GM19043 (cell line): ENCODE measurements around the gene TNNC1.

ENCODE experiments used
- ATAC-seq: cut with Tn5 transposase; IDR thresholded peaks from one replicate; pipeline ENCODE4 v1.9.1; 2021; ENCODE audit warnings: low read depth; ENCODE audit not compliant: unreplicated experiment

The TNNC1 gene

DNA sequence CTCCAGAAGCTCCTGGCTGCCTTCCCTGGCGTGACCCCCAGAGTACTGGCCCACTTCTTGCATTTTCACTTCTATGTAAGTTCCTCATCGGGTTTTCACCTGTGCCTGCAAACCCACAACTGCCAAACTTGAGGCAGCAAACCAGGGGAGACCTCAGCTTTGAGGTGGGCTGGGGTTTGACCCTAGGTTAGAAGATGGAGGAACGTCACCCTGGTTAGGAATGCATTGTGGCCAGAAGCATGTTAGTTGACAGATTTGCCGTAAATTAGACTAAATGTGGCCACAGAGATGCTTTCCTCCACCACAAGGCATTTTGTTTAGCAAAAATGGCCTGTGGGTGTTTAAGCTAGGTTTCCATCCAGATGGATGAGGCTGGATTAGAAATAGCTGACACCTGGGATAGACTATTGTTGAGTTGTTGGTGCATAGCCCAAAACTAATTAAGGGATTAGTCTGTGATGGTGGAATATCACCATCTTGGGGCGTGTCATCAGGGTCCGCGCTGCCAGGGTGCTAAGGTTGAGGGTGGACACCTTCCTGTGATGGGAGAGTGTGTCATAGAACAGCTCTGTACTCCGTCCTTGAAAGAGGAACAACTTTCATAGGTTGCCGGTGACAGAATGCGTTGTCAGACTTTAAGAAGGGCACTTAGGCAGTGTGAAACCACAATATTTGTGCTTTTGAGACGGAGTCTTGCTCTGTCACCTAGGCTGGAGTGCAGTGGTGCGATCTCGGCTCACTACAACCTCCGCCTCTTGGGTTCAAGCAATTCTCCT lies 5.1 kb upstream of the TNNC1 start:
- ATAC-seq: no peak

DNA sequence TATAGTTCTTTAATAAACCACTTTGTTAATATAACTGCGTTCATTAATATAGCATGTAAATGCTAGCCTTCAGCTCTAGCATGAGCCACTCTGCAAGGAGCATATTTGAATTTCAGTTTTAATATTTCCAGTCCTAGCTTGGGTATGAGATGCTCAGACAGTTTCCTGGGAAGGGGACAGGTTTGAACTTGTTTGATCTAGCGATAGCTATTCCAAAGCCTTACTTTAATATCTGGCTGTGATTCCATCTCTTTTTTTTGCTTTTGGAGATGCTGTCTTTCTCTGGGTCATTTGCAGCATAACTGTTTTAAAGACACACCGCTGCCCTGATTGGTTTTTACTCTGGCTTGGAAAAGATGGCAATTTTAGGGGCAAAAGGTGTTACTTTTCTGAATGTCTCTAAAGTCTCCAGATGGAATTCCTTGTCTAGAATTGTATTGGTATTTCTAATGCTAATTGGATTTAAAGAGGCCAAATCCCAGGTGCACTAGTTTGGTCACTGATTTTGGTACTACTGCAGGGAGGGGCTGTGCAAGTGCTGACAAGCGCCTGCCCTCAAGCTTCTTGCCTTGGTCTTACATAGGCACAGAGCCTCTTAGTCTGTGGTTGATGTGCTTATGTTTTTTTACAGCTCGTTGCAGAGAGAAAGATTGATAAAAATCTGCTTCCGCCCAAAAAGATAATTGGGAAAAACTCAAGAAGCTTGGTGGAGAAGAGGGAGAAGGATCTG lies 4.4 kb upstream of the TNNC1 start:
- no peak for ATAC-seq

DNA sequence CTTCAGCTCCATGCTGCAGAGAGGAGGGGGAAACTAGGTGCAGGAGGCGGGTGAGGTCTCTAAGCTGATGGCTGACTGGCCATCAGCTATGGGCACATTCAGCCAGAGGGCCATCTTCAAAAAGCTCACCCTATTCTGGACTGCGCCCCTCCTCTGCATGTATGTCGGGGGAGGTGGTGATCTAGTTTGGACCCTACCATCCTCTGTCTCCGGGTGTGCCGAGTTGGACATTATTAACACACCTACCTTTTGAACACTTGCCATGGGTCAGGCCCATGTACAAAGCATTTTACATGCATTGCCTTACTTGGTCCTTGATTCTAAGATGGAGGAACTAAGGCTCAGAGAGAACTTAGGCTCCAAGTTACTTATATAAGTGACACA lies 3.0 kb upstream of the TNNC1 start:
- no peak for ATAC-seq

DNA sequence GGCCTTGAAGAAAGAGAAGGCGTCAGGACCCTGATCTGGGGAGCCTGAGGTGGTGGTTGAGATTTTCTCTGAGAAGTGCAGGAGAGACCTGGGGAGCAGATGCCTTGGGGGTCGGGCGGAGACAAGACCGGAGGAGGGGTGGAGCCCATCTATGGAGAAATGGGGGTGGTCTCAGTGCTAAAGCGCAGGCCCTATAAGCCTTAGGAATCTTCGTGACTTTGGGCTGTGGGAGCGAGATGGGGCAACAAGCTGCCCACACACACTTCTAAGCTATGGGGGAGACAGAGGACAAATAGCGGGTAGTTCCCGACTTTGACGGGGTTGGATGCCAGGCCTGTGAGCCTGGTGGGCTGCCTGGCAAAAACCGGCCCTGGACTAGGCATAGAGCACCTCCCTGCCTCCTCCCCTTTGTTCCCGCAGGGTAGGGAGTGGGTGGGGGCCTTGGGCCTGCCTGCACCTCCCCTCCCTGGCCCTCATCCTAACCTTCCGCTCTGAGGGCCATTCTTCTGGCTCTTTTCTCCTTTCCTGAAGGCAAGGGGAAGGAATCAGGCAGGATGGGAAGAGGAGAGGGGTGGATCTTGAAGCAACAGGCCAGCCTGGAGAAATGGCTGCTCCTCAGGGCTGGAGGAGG lies 2.4 kb upstream of the TNNC1 start:
- no peak for ATAC-seq

DNA sequence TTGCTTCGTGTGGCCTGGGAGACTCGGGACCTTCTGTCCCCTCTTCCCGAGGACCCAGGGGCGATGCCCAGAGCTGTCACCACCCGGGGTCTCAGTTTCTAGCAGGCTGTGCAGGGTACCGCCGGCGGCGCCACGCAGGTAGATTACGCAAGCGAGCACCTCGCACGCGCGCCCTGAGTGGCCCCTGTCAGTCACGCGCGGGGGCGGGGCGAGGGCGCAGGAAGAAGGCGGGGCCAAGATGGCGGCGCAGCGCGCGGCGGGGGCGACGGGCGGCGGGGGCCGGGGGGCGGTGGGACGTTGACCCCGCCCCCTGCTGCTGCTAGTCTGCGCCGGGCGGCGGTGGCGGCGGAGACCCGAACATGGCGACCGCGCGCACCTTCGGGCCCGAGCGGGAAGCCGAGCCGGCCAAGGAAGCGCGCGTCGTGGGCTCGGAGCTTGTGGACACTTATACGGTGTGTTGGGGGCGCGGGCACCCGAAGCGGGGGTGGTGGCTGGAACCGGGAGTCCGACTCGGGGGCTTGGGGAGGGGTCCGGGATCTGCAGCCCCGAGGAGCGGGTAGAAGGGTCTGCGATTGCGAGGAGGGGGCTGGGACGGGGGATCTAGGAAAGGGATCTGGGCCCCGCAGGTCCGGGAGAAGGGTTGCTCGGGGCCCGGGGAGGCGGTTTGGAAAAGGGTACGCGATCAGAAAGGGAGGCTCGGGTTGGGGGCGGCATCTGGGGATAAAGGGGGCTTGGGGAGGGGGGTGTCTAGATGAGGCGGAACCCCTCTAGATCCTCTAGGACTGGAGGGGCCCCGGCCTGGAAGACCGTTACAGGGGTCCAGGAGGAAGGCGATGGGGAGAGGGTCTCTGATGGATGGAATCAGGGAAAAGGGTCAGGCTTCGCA lies 1.7 kb upstream of the TNNC1 start, which contains the start of gene NISCH:
TSS of gene NISCH (plus strand) at position 322 of the 886 bp plus-strand sequence. CDS start at position 360, 38 bp downstream.
- ATAC-seq: peak; percentile 80

DNA sequence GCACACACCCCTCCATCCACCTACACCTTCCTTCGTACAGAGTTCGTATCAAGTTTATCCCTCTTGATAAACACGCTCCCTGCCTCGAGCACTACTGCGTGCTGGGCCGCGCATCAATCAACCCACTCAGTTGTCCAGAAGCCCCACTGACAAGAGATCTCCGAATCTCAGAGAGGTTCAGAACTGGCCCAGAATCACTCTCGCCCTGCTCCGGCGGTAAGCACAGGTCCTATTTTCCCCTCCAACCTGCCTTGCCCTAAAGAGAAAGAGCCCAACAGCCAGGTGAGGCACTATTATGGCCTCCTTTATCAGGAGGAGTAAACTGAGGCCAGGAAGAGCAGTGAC lies 1.1 kb upstream of the TNNC1 start:
- no peak for ATAC-seq

DNA sequence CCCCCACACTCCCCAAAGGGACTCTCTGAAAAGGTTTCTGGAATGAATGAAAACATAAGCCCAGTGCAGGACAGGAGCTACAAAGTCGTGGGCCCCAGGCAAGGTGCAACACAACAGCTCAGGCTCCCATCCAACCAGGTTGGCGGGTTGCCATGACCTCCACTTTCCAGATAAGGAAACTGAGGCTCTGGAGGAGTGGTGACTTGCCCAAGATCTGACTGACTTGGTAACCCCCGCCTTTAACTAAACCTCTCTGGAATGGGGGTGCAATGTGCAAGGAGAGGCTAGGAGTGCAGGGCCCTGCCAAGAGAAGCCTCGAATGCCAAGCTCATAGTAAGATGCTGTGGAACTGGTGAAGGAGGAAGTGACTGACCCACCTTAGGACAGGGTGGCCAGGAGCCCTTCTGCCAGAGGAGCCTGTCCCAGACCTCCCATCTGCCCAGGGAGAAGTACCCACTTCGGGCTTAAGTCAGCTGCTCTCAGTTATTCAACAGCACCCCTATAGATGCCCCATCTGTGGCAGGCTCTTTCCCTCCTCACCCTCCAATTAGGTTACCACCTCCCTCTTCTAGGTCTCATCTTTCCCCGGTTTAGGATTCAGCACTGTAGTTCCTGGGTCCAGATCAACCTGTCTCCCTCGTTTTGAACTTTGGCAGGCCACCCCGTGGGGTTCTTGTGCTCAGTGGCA lies 553 bp upstream of the TNNC1 start:
- ATAC-seq: no peak

DNA sequence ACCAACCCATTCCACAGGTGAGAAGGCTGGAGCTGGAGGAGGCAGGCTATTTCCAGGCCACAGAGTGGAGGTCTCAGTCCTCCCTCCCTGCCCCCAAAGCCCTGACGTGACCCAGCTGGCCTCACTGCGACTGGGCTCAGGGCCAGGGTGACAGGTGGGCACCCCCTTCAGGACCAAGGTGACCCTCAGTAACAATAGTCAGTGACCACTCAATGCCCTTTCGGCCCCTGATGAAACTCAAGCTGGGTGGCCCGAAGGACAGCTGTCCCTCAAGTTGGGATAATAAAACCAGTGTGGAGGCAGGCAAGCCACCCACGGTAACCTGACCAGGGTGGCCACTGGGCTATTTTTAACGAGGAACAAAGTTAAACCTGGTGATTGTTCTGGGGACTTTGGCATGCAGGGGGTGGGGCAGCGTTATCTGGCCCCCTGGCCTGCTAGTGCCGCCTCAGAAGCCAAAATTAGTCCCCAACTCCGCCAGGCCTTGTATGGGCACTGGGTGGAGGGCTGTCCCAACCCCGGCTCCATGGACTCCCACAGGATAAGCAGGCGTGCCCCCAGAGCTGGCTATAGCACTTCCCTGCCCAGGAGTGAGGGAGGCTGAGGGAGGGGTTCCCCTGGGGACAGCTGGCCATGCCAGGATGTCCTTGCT lies 1.1 kb downstream of the TNNC1 start:
- no peak for ATAC-seq

DNA sequence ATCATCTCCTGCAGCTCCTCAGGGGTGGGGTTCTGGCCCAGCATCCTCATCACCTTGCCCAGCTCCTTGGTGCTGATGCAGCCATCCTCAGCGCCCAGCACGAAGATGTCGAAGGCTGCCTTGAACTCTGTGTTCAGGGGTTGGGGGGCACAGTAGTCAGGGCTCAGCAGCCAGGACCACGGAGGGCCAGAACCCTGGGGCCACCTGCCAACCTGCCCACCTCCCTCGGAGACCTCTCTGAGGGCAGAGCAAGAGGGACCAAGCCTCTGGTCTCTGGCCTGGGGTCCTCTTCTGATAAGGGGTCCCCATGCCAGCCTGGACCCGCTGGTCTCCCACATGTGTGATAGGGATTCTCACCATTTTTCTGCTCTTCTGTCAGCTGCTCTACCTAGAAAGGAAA lies 1.7 kb downstream of the TNNC1 start:
- ATAC-seq: no peak

DNA sequence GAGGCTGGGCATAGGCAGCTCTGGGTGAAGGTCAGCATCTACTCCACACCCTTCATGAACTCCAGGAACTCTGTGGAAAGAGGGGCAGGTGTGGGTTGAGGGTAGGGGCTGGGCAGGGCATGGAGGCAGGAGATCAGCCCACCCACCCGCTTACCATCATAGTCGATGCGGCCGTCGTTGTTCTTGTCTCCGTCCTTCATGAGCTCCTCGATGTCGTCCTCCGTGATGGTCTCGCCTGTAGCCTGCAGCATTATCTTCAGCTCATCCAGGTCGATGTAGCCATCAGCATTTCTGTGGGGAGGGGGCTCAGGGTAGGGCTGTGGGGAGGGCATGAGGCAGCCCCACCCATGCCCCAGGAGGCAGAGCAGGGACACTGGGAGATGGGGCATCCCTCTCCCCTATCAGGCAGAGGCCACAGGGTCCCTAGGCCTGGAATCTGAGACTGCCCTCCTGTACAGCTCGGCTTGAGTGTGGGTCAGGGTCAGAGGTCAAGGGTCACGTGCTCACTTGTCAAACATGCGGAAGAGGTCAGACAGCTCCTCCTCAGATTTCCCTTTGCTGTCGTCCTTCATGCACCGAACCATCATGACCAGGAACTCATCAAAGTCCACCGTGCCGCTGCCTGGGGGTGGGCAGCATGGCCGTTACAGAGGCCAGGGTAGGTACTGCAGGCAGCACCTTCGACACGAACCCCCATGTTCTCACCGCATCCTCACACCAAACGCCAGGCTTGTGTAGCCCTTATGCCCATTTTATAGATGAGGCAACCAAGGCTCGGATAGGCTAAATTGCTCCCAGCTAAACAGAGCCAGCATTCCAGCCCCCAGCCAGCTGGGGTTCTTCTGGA lies 2.4 kb downstream of the TNNC1 start:
- ATAC-seq: no peak

DNA sequence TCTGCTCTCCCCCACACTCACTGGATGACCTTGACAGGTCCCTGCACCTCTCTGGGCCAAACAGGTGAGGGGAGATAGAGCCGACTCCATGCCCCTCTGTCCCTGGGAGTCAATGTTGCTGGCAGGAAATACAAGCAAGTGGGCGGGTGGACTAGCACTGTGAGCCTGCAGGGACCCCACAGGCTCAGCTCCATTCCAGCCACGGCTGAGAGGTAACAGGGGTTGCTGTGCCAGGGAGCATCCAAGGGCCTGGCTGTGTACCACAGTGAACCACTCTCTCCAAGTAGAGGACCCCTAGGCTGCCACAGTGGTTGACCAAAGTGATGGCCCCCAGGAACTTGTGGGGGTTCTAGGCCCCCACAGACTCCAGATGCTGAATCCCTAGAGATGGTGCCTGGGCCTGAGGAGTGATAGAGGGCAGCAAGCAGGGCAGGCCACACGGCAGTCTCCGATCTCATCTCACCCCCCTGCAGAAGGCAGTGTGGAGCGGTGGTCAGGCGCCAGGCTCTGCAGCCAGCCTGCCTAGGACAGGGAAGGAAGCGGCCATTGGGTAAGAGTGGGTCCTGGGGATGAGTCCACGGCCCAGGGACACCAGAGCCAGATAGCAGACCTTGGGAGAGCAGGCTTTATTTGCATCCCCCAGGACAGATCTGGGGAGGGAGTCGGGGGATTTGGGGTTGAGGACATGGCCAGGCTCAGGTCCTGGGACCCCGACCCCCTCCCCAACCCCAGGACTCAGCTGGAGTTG lies 3.2 kb downstream of the TNNC1 start:
- no peak for ATAC-seq

DNA sequence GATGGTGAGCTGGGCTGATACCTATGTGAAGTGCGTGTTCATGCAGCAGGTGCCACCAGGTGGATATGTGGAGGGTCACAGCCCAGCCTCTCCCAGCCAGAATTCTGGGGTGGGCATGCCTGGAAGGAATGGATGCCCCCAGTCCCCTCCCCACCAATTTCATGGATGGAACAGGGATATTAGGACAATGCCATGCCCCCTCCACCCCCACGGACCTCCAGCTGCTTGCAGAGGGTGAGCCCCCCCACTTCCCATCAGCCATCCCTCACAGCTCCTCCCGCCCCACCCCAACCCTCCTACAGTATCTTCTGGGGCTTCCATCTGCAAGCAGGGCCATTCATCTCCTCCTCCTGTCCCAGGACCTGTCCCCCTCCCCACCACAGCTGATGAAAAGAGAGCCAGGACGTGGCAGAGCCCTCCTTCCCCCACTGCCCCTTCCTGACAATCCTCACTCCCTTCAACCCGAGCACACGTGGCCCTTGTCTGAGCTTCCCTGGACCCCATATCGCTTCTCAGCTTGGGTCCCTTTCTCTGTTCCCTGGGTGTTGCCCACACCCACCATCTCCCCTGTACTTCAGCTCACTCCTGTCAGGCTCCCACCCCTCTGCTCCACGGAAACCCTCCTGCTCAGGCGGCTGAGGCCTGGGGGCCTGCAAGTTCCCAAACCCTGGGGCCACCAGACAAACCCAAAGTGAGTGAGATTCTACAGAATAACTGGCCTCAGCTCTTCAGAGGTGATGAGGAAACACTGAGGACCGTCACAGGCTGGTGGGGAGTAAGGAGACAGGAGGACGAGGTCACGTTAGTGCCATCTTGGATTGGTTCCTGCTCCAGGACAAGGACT lies 6.1 kb downstream of the TNNC1 start:
- ATAC-seq: no peak

DNA sequence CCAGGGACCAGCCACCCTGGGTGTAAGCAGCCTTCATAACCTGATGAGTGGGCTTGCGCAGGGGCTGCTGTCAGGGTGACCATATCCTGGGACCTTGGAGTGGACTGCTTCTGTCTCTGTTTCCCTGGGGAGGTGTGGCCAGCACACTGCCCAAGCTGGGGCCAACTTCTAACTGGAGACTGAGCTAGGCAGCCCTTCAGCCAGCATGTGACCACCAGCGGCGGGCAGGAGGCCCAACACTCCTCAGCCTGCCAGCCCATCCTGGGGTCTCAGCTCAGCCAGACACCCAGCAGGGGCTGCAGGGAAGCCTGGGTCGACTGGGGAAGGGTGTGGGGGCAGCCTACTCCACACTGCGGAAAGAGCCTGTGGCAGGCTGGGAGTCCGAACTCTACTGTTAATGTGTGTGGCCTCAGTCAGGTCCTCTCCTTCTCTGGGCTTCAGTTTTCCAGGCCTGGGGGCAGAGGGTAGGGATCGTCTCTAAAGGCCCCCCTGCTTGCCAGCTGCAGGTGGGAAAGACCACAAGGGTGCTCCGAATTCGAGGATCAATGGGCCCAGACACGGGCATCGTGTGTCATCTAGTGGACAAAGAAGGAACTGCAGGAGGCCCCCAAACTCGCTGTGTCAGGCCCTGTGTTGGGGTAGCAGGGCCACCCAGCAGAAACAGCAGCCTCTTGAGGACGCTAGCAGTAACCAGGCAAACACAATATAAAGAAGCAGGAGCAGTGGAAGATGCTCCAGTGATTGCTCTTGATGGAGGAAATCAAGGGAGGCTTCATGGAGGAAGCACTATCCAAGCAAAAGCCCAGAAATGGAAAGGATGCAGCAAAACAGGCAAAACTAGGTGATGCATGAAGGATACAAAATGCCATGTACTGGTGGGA lies 7.0 kb downstream of the TNNC1 start:
- no peak for ATAC-seq

DNA sequence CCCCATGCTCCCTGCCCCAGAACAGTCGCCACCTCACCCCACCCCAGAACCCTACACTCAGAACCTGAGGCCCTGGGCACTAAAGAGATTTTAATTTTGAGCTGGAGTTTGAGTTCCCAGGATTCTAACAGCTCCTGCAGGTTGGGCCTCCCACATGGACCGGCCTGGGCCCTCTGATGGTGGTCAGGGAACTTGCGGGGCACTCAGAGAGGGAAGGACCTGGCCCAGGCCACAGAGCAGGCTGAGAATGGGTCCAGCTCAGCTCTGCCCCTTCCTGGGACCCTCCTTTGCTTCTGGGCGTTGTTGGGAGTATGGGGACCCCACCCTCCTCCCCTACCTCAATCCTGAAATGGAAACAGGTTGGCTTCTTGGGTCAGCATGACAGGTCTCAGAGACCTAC lies 7.8 kb downstream of the TNNC1 start:
- ATAC-seq: no peak

DNA sequence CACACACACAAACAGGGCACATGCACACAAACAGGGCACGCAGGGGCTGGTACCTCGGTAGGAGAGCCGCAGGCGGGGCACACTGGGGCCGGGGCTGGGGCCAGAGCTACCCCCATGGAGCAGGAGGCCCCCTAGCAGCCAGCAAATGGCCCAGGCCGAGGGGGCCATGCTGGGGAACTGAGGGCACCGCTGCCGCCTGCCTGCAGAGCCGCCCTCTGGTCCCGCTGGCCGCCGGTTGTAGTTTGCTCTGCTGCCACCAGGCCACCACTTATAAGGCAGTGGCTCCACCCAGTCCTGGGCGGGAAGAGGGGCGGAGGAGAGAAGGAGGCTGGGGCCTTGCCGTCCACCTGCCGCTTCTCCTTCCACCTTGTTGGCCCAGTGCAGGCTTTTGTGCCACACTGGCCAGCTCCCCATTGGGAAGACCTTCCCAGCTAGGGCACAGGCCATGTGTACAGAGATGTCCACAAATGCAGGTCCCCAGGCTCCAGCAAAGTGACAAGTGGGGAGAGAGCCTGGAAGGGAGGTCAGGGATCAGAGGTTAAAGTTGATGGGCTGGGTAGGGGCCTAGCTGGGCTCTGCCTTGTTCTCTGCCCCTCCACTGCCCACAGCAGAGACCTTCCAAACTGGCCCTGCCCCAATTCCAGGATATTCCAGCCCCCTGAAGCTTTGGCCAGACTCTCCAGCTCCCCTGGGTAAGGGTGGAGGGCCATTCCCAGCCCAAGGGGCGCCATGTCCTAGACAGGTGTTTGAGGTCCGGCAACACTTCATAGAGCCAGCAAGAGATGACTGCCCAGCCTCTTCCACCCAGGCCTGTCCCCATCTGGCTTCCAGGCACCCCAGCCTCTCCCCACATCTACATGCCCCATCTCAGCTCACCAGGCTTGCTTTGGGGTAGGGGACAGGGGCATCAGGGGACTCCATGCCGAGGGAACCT lies 8.7 kb downstream of the TNNC1 start, which contains the start of gene SEMA3G:
TSS of gene SEMA3G (minus strand) at position 244 of the 934 bp plus-strand sequence. CDS start at position 168, 76 bp downstream.
- peak; percentile 95 for ATAC-seq
